SK-N-SH (cell line): Measurements from ENCODE around the gene PKN3. TPM values are rescaled to one million over a fixed set of nuclear protein-coding genes. Genes with fewer than 3 reads are reported as not detected.

ENCODE experiments used
- CTCF ChIA-PET: fragments of 300-600, 350-600 bp; formaldehyde crosslinking; extraction: SDS; loops from one replicate; lab custom pipeline; 2021; lab: Yijun Ruan, JAX
- POLR2A ChIA-PET: fragments of 350-600 bp; sonication (Branson Sonifier 250); formaldehyde crosslinking; extraction: SDS; loops from one replicate; lab custom pipeline; 2020; ENCODE audit warnings: antibody characterized with exemption, inconsistent platforms; lab: Yijun Ruan, JAX
- DNase-seq: peaks from one replicate; pipeline ENCODE4 v3.0.0; 2012
- H2AFZ ChIP-seq: fragments of 200-600 bp; sonication (generic); 2 replicates; pipeline ENCODE4 v1.8.1; 2016; ENCODE audit warnings: antibody characterized with exemption, mild to moderate bottlenecking, low read depth
- H3F3A ChIP-seq: fragments of 200-600 bp; sonication (generic); replicated peaks from 2 replicates; pipeline ENCODE3; 2016; ENCODE audit warnings: antibody characterized with exemption, mild to moderate bottlenecking; ENCODE audit not compliant: insufficient read depth
- H3K27ac ChIP-seq, 2 experiments: fragments of 200-500 bp in 1 of 2; fragments of 200-600 bp in 1 of 2; sonication (Bioruptor generic) in 1 of 2; sonication (generic), shearing (Covaris generic) in 1 of 2; 2 replicates each; pipeline versions ENCODE4 v1.5.1 to v1.6.1; 2014 to 2016; ENCODE audit warnings: low read depth in 2 of 2, inconsistent platforms in 1 of 2, low read length in 1 of 2, mild to moderate bottlenecking in 1 of 2, mixed read lengths in 1 of 2
- H3K27me3 ChIP-seq: fragments of 200-600 bp; sonication (generic), shearing (Covaris generic); 2 replicates; pipeline ENCODE4 v1.6.1; 2016; ENCODE audit warnings: mixed run types; ENCODE audit not compliant: insufficient read depth
- H3K36me3 ChIP-seq, 2 experiments: fragments of 200-500 bp in 1 of 2; fragments of 200-600 bp in 1 of 2; sonication (Bioruptor generic) in 1 of 2; sonication (generic) in 1 of 2; replicated peaks in 1 of 2; 2 replicates each; pipeline versions ENCODE3 to v1.5.1; 2014 to 2016; ENCODE audit warnings: low read length in 1 of 2, mild to moderate bottlenecking in 1 of 2; ENCODE audit not compliant: insufficient read depth in 2 of 2, control insufficient read depth in 1 of 2
- H3K4me1 ChIP-seq, 2 experiments: fragments of 200-500 bp in 1 of 2; fragments of 200-600 bp in 1 of 2; sonication (Bioruptor generic) in 1 of 2; sonication (generic), shearing (Covaris generic) in 1 of 2; 2 replicates each; pipeline versions ENCODE4 v1.5.1 to v1.6.1; 2014 to 2016; ENCODE audit warnings: low read depth in 1 of 2, low read length in 1 of 2, mixed run types in 1 of 2; ENCODE audit not compliant: insufficient read depth in 2 of 2, control insufficient read depth in 1 of 2
- H3K4me2 ChIP-seq: fragments of 200-600 bp; sonication (generic), shearing (Covaris generic); 2 replicates; pipeline ENCODE4 v1.6.1; 2017; ENCODE audit warnings: mixed run types
- H3K4me3 ChIP-seq, 2 experiments: fragments of 200-500 bp in 1 of 2; fragments of 200-600 bp in 1 of 2; sonication (Bioruptor generic) in 1 of 2; sonication (generic), shearing (Covaris generic) in 1 of 2; 2 replicates each; pipeline versions ENCODE4 v1.5.1 to v1.8.1; 2014 to 2016; ENCODE audit warnings: low read depth in 2 of 2, inconsistent platforms in 1 of 2, low read length in 1 of 2, mild to moderate bottlenecking in 1 of 2, mixed read lengths in 1 of 2, moderate library complexity in 1 of 2
- H3K79me2 ChIP-seq: fragments of 200-600 bp; sonication (generic); 2 replicates; pipeline ENCODE4 v1.8.1; 2017; ENCODE audit warnings: mild to moderate bottlenecking; ENCODE audit not compliant: insufficient read depth
- H3K9ac ChIP-seq: fragments of 200-600 bp; sonication (generic); 2 replicates; pipeline ENCODE4 v1.6.1; 2017; ENCODE audit warnings: mixed run types
- H3K9me2 ChIP-seq: fragments of 200-600 bp; sonication (generic); 2 replicates; pipeline ENCODE4 v1.6.1; 2017; ENCODE audit warnings: mixed run types
- H3K9me3 ChIP-seq: fragments of 200-600 bp; sonication (generic); 2 replicates; pipeline ENCODE4 v1.6.1; 2017; ENCODE audit warnings: mixed run types, mild to moderate bottlenecking, moderate library complexity
- H4K20me1 ChIP-seq: fragments of 200-600 bp; sonication (generic); 2 replicates; pipeline ENCODE4 v1.6.1; 2017; ENCODE audit warnings: mild to moderate bottlenecking, mixed run types; ENCODE audit not compliant: insufficient read depth
- ELF1 ChIP-seq: IDR thresholded peaks from 2 replicates; pipeline ENCODE4 v1.4.0; 2012
- FOSL2 ChIP-seq: IDR thresholded peaks from 2 replicates; pipeline ENCODE4 v1.4.0; 2012; ENCODE audit warnings: low read depth, mild to moderate bottlenecking, moderate library complexity, borderline replicate concordance
- FOXM1 ChIP-seq: IDR thresholded peaks from 2 replicates; pipeline ENCODE4 v1.4.0; 2012; ENCODE audit warnings: low read depth, mild to moderate bottlenecking
- GABPA ChIP-seq: IDR thresholded peaks from 2 replicates; pipeline ENCODE4 v1.4.0; 2012; ENCODE audit warnings: low read depth, mild to moderate bottlenecking
- GATA2 ChIP-seq: sonication (generic); formaldehyde crosslinking; IDR thresholded peaks from 2 replicates; pipeline ENCODE4 v1.5.0; 2020; ENCODE audit warnings: mild to moderate bottlenecking, missing genetic modification reagents
- JUND ChIP-seq: IDR thresholded peaks from 2 replicates; pipeline ENCODE4 v1.4.0; 2012
- MEF2A ChIP-seq: IDR thresholded peaks from 2 replicates; pipeline ENCODE4 v1.4.0; 2012; ENCODE audit warnings: low read depth, borderline replicate concordance
- MXI1 ChIP-seq: IDR thresholded peaks from 2 replicates; pipeline ENCODE4 v1.6.1; 2012; ENCODE audit warnings: mild to moderate bottlenecking, low read depth, low read length, improper control_type of control experiment
- PBX3 ChIP-seq: IDR thresholded peaks from 2 replicates; pipeline ENCODE4; 2012
- RAD21 ChIP-seq: IDR thresholded peaks from 2 replicates; pipeline ENCODE4 v1.6.1; 2012; ENCODE audit warnings: mild to moderate bottlenecking, low read length
- REST ChIP-seq: IDR thresholded peaks from 2 replicates; pipeline ENCODE4 v1.6.1; 2012; ENCODE audit warnings: mild to moderate bottlenecking, low read depth, low read length, moderate library complexity
- TAF1 ChIP-seq: IDR thresholded peaks from 2 replicates; pipeline ENCODE4 v1.6.1; 2012; ENCODE audit warnings: low read depth, mild to moderate bottlenecking, low read length, moderate library complexity, borderline replicate concordance
- TCF12 ChIP-seq: IDR thresholded peaks from 2 replicates; pipeline ENCODE4 v1.4.0; 2012
- WGBS: methylation state at CpG from one replicate; pipeline ENCODE4 v1.1.6; 2017; ENCODE audit warnings: low lambda C conversion rate; 5-methylcytosine and 5-hydroxymethylcytosine counted together
- polyA plus RNA-seq, 3 experiments: library from polyadenylated mRNA; depleted of rRNA; stranded (reverse); fragments of >200 nt; gene quantifications; 2 replicates each; pipeline ENCODE4 v1.2.3, GENCODE V29; 2012

Gene PKN3
- polyA plus RNA-seq, 1 of the 3 experiments (the other 2 are of a cell fraction): 7.8 TPM

- no peak for TF ChIP-seq REST
- no peak for TF ChIP-seq JUND
These were observed 3.0 kb downstream of the PKN3 start (continued) for GRCh38 chr9:128705051-128705965.

- ChIA-PET POLR2A (no interaction called here), CTCF (interaction anchor here (1.2 to 1.6 kb wide), 4 partner anchors 13 to 222 kb away, joined by 4 to 6 read pairs (median 6); no protein-coding TSS in a partner anchor)
- no peak overlapping the region for H3K9ac ChIP-seq
- H3K27ac ChIP-seq: no peak overlapping the region
- H3K9me3 ChIP-seq: no peaks in the 10 kb centered on the region
- no peaks in the 10 kb centered on the region for H3K9me2 ChIP-seq
- no peak overlapping the region for H3K4me2 ChIP-seq
- no peaks in the 10 kb centered on the region for H4K20me1 ChIP-seq
- 100% methylated on average over 1 of the region's 1 CpG for whole genome bisulfite sequencing
- DNase-seq: no peak
- H3F3A ChIP-seq: peaks cover 7% of the 10 kb centered on the region
- no peaks in the 10 kb centered on the region for H3K79me2 ChIP-seq
- peaks cover 0 to 4% of the 10 kb centered on the region in 2 experiments; a peak in 1 of 4 replicates for H3K4me1 ChIP-seq
- TF ChIP-seq RAD21 (no peak), MXI1 (no peak), ELF1 (no peak), MEF2A (no peak), FOSL2 (no peak), GATA2 (CRISPR knock-in tag) (no peak), FOXM1 (no peak), TAF1 (no peak), GABPA (no peak), TCF12 (no peak), JUND (no peak), PBX3 (no peak)
- H2AFZ ChIP-seq: no peak overlapping the region
- H3K27me3 ChIP-seq: no peaks in the 10 kb centered on the region
- H3K36me3 ChIP-seq: no peaks in the 10 kb centered on the region
- no peak overlapping the region for H3K4me3 ChIP-seq
These were observed 3.7 kb downstream of the PKN3 start for GRCh38 chr9:128706045-128706444.
